Activated CD8-positive, alpha-beta memory T cell treated with anti-CD3 and anti-CD28 coated beads, Interleukin-2, amount 50 U/mL, for 24 hours (primary cell): ENCODE measurements around the gene TBC1D10B.

ENCODE experiments used
- DNase-seq: peaks from one replicate; pipeline ENCODE4 v3.0.0-alpha.2; 2020; ENCODE audit errors: extremely low read depth

TBC1D10B gene

GRCh38 chr16:30374538-30374937 lies 4.2 kb upstream of the TBC1D10B start, which contains the start of gene MYL11:
TSS of gene MYL11 (plus strand) at chr16:30374802. CDS start at chr16:30374858, 56 bp downstream.
- no peak for DNase-seq

GRCh38 chr16:30372725-30373124 lies 2.4 kb upstream of the TBC1D10B start:
- no peak for DNase-seq

GRCh38 chr16:30372038-30372712 lies 1.9 kb upstream of the TBC1D10B start:
- no peak for DNase-seq

GRCh38 chr16:30371248-30371816 lies 1.0 kb upstream of the TBC1D10B start:
- no peak for DNase-seq

- no peak for DNase-seq
Measured at GRCh38 chr16:30369938-30370455, 297 bp downstream of the TBC1D10B start.

- DNase-seq = no peak
Measured at GRCh38 chr16:30369091-30369937, 980 bp downstream of the TBC1D10B start.

- no peak for DNase-seq
Measured at GRCh38 chr16:30368792-30369090, 1.6 kb downstream of the TBC1D10B start.

- DNase-seq = no peak
Measured at GRCh38 chr16:30368122-30368791, 2.0 kb downstream of the TBC1D10B start.

- no peak for DNase-seq
Measured at GRCh38 chr16:30367349-30368009, 2.8 kb downstream of the TBC1D10B start.

GRCh38 chr16:30366511-30366910 lies 3.8 kb downstream of the TBC1D10B start:
- DNase-seq = no peak

GRCh38 chr16:30365200-30365599 lies 5.1 kb downstream of the TBC1D10B start:
- no peak for DNase-seq

GRCh38 chr16:30361180-30361579 lies 9.1 kb downstream of the TBC1D10B start:
- DNase-seq = no peak

GRCh38 chr16:30359871-30360170 lies 10.5 kb downstream of the TBC1D10B start:
- no peak for DNase-seq

- DNase-seq = no peak
Measured at GRCh38 chr16:30358990-30359870, 11.1 kb downstream of the TBC1D10B start.

- no peak for DNase-seq
Measured at GRCh38 chr16:30358577-30358936, 11.7 kb downstream of the TBC1D10B start.

- no peak for DNase-seq
Measured at GRCh38 chr16:30357715-30358576, 12.3 kb downstream of the TBC1D10B start.

GRCh38 chr16:30357085-30357714 lies 13.1 kb downstream of the TBC1D10B start:
- no peak for DNase-seq

- no peak for DNase-seq
Measured at GRCh38 chr16:30356401-30357084, 13.8 kb downstream of the TBC1D10B start.

- DNase-seq = no peak
Measured at GRCh38 chr16:30355954-30356308, 14.4 kb downstream of the TBC1D10B start.
